ENCODE results near the gene CCDC80. TPM values are rescaled to one million over a fixed set of nuclear protein-coding genes. Genes with fewer than 3 reads are reported as not detected.
A peak's percentile ranks its signal among the peaks of the same experiment; 100 is the strongest.

Gene CCDC80
- total and polyA plus RNA-seq, 2 of the 4 experiments (the other 2 are of a cell fraction), result 387 to 418 TPM

DNA sequence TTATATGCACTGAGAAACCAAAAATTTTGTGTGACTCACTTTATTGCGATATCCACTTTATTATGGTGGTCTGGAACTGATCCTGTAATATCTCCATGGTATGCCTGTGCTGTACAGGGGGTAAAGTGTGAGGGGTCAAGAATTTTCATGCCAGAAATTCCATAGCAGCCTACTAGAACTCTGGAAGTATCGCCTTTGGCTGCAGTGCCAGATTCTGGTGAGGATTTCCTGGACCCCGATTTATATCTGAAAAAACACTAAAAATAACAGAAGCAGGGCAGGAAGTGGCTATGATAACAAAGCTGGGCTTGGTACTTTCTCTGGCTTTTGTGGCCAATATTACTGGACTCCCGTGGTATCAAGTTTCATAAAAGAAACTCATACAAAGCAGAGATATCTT is 36.4 kb downstream of the CCDC80 start:
- Histone ChIP-seq H3K27ac (ENCODE audit: insufficient read depth, low read length) (no peak overlapping the region), H3K9ac (ENCODE audit: low read depth, low read length) (no peak overlapping the region), H3K4me1 (ENCODE audit: control insufficient read depth, insufficient read depth, low read length) (peaks cover 3% of the 10 kb centered on the region; the same call in 1 of the 2 replicates), H4K91ac (ENCODE audit: insufficient read depth, low read depth, low read length) (no peak overlapping the region), H2AK9ac (replicated peaks; ENCODE audit: low read depth, low read length, poor library complexity) (no peak overlapping the region), H3K27me3 (ENCODE audit: control insufficient read depth, insufficient read depth, low read length) (no peaks in the 10 kb centered on the region), H2BK20ac (ENCODE audit: low read depth, low read length) (no peak overlapping the region), H3K79me1 (ENCODE audit: low read depth in 1 of 2, low read length in 2 of 2) (no peaks in the 10 kb centered on the region), H3K18ac (ENCODE audit: low read depth, low read length) (no peak overlapping the region), H2BK5ac (ENCODE audit: low read depth, low read length, poor library complexity, severe bottlenecking) (no peak overlapping the region), H3K14ac (replicated peaks; ENCODE audit: low read depth, low read length) (no peak overlapping the region), H2BK15ac (ENCODE audit: low read depth, low read length) (no peak overlapping the region), H3K9me1 (ENCODE audit: insufficient read depth, low read length) (0 out of 2 replicates have a peak, but pooled peaks cover 3% of the 10 kb centered on the region), H3K23ac (ENCODE audit: low read depth, low read length) (no peak overlapping the region), H3K4me3 (ENCODE audit: insufficient read depth, low read depth, low read length) (no peak overlapping the region), H4K5ac (ENCODE audit: low read depth, low read length) (no peak overlapping the region), H4K20me1 (ENCODE audit: insufficient read depth, low read length) (no peaks in the 10 kb centered on the region), H3K36me3 (ENCODE audit: control insufficient read depth, insufficient read depth, low read length) (peaks cover 18% of the 10 kb centered on the region), H3K56ac (ENCODE audit: extremely low read depth, insufficient read depth, low read length) (no peak overlapping the region), H3K4ac (ENCODE audit: low read depth, low read length) (no peak overlapping the region), H3K4me2 (ENCODE audit: low read depth, low read length) (0 out of 2 replicates have a peak overlapping the region, but pooled peaks have one; percentile 19), H3K9me3 (ENCODE audit: control insufficient read depth, insufficient read depth, low read length) (no peaks in the 10 kb centered on the region), H2BK120ac (ENCODE audit: low read depth, low read length) (no peak overlapping the region), H2AFZ (replicated peaks; ENCODE audit: low read length, poor library complexity) (no peak overlapping the region), H2AK5ac (ENCODE audit: low read depth, low read length) (no peak overlapping the region), H4K8ac (ENCODE audit: low read depth in 2 of 2, low read length in 2 of 2) (no peak overlapping the region)
- intact Hi-C loops (cut with micrococcal nuclease), result no loop called here
- dilution Hi-C loops (cut with HindIII; ENCODE audit: low sequenced_read_pairs, unreplicated experiment), result no loop called here
- no CpG with 5 or more reads among the region's 4 CpGs for WGBS, 2 experiments (ENCODE audit: extremely low coverage in 2 of 2, insufficient read length in 1 of 2)
- ChIA-PET CTCF (interaction anchor here (0.5 to 0.8 kb wide), 2 partner anchors 8 to 430 kb away, joined by 3 read pairs; no protein-coding TSS in a partner anchor), POLR2A (ENCODE audit: unreplicated experiment) (no interaction called here)
- BruUV-seq (replicated peaks), result TSS peak; percentile 7
- ATAC-seq (ENCODE audit: low read depth) (peak; percentile 71), DNase-seq (peak; percentile 86)
- TF ChIP-seq MAFK (IDR thresholded peaks at IDR 0.05; ENCODE audit: low read depth, low read length) (no peak), MXI1 (IDR thresholded peaks at IDR 0.05; ENCODE audit: borderline replicate concordance, low read depth, low read length) (no peak), POLR2A (IDR thresholded peaks at IDR 0.05; ENCODE audit: low read depth, low read length) (no peak), FOS (IDR thresholded peaks at IDR 0.05; ENCODE audit: low read depth, low read length) (0 out of 2 replicates have a peak, but pooled peaks have one; percentile 30), CEBPB (IDR thresholded peaks at IDR 0.05; ENCODE audit: low read depth, low read length) (peak; percentile 74; the same call in 1 of the 2 replicates), CHD1 (IDR thresholded peaks at IDR 0.05; ENCODE audit: low read depth, low read length) (no peak)
- in situ Hi-C loops (cut with MboI; ENCODE audit: low sequenced_read_pairs), result no loop called here

All from IMR-90 (cell line).